HG03280 (cell line): ENCODE results near the gene MMS19.

ENCODE experiments used
- ATAC-seq: cut with Tn5 transposase; IDR thresholded peaks from one replicate; pipeline ENCODE4 v1.9.1; 2021; ENCODE audit warnings: mild to moderate bottlenecking, moderate library complexity; ENCODE audit not compliant: unreplicated experiment

MMS19 gene, protein sequence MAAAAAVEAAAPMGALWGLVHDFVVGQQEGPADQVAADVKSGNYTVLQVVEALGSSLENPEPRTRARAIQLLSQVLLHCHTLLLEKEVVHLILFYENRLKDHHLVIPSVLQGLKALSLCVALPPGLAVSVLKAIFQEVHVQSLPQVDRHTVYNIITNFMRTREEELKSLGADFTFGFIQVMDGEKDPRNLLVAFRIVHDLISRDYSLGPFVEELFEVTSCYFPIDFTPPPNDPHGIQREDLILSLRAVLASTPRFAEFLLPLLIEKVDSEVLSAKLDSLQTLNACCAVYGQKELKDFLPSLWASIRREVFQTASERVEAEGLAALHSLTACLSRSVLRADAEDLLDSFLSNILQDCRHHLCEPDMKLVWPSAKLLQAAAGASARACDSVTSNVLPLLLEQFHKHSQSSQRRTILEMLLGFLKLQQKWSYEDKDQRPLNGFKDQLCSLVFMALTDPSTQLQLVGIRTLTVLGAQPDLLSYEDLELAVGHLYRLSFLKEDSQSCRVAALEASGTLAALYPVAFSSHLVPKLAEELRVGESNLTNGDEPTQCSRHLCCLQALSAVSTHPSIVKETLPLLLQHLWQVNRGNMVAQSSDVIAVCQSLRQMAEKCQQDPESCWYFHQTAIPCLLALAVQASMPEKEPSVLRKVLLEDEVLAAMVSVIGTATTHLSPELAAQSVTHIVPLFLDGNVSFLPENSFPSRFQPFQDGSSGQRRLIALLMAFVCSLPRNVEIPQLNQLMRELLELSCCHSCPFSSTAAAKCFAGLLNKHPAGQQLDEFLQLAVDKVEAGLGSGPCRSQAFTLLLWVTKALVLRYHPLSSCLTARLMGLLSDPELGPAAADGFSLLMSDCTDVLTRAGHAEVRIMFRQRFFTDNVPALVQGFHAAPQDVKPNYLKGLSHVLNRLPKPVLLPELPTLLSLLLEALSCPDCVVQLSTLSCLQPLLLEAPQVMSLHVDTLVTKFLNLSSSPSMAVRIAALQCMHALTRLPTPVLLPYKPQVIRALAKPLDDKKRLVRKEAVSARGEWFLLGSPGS

DNA sequence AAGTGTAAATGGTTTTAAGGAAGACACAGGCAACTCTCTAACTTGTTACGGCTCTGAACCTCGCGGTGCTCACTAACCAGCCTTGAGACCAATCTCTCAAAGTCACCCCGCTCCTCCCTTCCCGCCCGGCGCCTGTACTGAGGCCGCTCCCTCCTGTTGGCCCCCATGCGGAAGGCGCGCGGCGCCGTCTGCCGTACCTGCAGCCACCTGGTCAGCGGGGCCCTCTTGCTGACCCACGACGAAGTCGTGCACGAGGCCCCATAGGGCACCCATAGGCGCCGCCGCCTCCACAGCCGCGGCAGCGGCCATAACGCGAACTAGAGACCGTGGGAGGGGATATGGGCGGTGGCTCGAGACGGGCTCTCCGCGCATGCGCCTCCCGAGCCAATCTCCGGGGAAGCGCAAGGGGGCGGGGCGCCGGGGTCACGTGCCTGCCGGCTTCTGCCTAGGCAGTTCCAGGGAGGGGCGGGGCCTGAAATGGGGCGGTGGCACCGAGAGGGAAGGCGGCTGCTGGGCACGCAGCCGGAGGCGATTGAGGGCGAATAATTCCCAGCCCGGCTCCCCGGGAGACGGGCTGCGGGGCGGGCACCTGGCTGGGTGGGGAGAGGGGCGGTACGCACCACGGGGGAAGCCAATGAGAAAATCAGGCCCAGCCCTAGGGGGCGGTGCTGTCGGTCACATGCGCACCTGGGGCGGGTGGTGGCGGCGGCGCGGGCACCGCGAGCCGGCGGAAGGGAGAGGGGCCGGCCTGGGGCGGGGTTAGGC is at the start of gene MMS19:
Gene MMS19, minus strand, starts transcription at position 347 of the 765 bp plus-strand sequence. Its CDS starts 38 bp downstream, at position 309.
- ATAC-seq = peak; percentile 93

DNA sequence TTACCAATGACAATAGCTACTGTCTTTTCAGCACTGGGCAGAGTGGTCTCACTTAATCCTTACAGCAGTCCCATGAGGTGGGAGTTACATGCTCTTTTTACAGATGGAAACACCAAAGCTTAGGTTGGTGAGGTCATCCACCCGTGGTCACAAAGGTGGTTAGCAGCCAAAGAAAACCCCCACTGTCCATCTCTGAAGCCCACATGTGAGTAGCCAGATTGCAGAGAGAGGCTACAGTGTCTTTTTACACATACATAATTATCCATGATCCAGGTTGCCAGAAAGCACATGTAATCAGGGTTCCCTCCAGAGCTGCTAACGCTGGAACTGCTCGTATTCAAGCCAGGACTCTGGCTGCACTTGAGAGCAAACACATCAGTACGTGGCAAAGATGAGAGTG is 49.7 kb upstream of the MMS19 start:
- no peak for ATAC-seq

DNA sequence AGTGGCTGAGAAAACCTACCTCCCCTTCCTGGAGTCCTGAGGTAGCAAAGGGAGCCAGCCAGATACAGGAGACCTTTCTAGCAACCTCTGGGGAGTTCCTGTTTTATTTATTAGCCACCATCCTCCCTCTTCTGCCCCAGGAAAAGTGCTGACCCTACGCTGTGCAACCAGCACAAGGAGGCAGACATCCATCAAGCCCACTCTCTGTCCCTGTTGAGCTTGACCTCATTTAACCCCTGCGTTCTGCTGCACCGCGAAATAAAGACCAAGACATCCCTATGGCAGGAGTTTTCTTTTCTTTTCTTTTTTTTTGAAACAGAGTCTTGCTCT is 49.0 kb upstream of the MMS19 start:
- no peak for ATAC-seq

DNA sequence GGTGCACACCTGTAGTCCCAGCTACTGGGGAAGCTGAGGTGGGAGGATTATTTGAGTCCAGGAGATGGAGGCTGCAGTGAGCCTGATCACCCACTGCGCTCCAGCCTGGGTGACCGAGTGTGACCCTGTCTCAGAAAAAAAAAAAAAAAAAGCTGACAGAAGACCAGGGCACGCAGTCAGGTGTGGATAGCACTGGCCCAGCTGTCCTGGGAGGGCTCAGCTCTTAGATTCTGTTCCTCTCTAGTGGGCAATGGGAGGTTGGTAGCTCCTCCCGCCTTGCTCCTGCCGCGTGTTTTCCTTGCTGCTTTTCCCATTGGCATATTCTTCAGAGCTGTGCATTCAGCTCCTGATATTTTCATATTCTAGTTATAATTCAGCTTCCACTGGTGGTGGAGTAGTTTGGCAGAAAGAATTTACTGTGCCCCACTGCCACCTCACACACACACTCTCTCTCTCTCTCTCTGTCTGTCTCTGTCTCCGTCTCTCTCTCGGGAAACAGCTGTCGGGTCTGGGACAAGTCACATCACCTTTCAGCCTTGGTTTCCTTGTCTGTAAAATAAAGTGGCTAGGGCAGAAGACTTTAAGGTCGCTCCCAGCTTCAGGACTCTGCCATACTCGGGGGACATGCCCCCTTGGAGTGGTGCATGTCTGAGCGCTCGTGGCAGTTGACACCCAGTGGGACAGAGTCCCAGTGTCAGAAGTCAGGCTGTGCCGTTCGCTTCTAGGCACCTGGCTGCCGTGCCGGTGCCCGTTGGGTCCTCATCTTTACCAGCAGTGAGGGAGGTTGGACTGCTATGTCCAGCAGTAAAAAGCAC is 48.4 kb upstream of the MMS19 start:
- no peak for ATAC-seq

DNA sequence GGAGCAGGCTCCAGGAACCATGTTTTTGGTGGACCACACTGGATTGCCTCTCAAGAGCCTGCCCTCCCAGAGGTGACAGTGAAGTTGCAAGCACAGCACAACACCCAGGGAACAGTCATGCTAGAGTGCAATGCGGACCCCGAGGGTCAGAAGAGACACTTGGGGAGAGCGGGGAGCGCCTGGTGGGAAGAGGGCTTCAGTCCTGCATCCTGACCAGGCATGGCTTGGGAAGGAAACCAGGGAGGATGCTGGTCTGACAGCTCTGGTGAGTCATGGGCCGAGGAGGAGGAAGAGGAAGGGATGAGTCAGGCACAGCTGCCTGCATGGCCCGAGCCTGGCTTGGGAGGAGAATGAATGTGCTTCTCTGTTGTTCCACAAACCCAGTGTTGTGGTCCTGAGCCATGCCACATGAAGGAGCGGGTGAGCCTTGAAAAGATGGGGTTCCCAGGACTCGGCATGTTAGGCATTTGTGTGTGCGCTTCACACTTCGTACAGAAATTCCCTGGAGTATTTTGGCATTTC is 44.9 kb upstream of the MMS19 start:
- ATAC-seq = no peak

DNA sequence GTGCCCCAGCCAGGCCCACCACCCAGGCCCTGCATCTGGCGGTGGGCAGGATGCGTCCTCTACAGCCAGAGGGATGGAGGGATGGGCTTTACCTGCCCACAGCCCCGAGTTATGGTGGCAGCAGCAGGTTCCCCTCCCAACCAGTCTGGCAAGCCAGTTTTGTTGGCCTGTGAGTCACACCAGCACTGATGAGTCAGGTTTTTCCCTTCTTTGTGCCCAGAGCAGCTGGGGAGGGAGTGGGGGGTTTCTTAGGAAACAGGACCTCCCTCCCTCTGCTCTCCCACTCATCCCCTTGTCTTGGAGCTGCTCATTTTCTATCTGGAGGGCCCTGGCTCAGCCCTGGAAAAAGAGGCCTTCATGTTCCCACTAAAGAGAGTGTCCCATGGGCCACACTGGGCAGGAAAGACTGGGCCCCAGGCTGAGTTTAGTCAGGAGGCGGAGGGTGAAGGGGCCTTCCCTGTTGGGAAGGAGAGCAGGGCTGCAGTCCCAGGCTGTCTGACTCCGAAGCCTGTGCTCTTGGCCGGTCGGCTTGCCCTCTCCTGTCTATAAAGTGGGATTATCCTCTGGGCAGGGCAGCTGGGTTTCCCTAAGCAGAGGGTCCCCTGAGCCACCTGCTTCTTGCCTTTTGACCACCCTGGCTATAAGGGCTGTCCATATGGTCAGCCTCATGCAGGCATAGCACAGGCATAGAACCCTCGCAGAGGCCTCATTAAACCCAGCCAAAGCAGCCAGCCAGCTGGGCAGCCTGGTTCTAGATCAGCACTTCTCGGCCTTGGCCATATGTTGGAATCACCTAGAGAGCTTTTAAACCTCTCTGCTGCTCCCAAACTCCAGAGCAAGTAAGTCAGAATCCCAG is 44.2 kb upstream of the MMS19 start:
- no peak for ATAC-seq

DNA sequence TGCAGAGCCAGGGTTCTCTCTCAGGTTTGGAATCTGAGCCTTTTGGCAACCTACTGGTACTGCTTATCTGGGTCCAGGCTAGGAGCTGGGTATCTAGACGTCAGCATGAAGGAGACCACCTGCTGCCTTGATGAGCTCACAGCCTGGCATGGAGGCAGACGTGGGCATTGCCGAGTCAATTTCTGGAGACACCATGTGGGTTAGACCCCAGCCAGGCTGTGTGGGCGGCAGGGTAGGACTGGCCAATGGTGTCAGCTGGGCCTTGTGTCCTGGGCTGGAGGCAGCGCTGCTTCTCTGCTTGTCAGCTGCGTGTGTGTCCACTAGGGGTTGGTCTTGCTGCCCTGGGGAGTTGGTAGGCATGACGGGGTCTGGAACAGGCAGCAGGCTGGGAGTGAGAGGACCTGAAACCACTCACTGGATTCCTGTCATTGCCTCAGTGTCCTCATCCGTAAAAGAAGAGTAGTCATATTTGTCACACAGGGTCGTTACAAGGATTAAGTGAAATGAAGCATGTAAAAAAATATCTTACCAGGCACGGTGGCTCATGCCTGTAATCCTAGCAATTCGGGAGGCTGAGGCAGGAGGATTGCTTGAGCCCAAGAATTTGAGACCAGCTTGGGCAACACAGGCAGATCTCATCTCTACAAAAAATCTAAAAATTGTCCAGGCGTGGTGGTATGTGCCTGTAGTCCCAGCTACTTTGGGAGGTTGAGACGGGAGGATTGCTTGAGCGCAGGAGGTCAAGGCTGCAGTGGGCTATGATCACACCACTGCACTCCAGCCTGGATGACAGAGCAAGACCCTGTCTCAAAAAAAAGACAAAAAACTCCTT is 42.7 kb upstream of the MMS19 start:
- no peak for ATAC-seq

DNA sequence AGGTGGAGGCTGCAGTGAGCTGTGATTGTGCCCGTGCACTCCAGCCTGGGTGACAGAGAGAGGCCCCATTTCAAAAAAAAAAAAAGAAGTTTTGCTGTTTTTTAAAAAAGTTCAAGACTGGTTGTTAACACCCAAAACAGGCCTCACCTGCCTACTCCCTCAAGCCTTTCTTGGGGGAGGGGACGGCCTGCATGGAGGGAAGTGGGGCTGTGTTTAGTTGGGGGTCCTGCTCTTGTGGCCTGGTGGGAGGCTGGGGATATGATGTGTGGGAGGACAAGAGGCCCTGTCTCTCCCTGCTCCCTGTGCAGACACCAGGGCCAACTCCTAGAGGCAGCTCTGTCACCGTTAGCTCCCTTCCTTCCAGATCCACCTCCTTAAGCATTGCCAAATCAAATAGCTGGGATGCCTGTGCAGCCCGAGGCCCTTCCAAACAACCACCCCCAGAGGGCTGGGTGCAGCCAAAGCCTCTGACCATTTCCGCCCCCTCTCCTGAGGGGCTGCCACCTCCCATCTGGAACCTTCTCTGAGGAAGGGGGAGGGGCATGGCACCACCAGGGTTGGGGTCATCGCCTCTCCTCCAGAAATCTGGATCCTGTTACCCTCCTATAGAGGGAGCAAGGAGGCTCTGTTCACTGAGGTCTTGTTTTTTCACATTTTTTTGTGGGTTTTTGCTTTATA is 41.4 kb upstream of the MMS19 start:
- no peak for ATAC-seq

DNA sequence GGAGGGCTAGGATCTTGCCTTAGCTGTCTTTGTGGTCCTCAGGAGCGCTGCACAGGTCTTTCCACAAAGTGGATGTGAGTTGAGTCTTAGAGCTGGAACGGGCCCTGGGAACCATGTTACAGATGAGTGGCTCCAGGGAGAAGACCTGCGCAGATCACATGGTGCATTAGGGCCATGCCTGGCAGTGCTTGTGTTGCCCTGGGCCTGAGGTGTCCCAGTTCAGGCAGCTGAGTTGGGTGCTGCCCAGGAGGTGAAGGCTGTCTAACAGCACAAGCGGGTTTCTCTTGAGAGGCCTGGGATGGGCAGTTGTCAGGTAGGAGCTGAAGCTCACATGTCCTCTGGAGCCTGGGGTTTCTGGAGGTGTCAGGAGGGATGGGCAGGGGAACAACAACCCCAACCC is 40.6 kb upstream of the MMS19 start:
- ATAC-seq = no peak

DNA sequence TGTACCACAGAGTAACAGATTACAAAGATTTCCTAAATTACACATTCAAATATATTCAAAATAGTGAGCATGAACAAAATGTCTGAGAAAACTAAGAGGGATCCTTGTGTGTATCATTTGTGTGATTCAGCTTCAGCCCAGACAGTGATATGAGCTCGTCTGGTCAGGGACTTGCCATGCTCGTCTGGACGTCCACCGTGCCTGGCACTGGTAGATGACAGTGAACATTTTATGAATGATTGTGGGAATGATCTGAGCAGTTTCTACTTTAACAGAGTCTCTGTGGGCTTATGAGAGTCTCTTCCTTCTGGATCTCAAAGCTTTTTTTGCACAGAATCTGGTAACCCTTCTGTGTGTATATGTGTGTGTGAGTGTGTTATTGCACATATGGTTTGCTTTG is 40.2 kb upstream of the MMS19 start:
- ATAC-seq = no peak

DNA sequence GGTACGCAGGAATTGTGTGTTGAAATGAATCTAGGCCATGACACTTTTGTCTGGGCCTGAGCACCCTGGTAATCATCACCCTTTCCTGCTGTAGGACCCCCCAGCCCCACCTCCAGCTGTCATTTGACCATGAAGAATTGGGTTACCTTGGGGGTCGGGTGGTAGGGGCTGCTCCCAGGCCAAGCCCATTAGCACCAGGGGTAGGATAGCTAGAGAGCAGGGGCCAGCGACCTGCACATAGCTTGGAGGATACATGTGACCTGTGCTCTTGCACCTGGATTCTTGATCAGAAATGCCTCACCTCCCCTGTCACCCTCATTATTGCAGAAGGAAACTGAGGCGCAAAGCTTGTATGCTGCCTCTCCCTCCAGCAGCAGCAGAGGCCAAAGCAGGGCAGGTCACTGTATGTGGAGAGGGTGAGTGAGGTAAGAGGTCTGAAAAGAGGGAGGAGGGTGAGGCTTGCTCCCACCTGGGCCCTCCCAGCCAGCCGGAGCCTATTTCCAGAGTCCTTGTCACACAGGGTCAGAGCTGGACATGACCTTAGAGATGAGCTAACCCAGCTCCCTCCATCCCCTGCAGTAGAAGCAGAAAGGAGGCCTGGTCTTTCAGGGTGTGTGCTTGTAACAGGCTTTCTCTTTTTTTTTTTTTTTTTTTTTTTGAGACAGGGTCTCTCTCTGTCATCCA is 39.1 kb upstream of the MMS19 start:
- ATAC-seq = no peak

DNA sequence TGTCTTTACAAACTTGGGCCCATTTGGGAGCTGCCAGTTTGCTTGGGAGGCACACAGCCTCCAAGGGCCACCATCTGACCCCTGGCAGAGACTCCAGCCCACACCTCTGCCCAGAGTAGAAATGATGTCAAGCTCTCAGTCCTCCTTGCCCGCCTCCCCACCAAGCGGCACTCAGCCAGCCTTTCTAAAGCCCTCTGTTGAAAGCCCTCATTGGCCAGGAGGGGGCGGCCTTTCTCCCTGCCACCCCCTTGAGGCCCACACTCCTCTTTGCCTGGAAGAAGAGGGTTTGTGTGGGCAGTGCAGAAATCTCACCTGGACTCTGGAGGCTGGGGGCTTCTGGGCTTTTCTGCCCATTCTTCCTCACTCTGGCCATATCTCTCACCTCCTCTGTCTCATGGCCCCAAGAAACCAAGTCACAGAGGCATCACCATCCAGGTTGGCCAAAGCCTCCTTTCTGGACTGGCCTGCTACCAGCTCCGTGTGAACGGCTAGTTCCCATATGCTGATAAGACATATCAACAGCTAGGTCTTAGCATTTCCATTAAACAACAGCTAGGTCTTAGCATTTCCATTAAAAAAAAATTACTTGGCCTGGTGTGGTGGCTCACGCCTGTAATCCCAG is 36.6 kb upstream of the MMS19 start:
- ATAC-seq = no peak

DNA sequence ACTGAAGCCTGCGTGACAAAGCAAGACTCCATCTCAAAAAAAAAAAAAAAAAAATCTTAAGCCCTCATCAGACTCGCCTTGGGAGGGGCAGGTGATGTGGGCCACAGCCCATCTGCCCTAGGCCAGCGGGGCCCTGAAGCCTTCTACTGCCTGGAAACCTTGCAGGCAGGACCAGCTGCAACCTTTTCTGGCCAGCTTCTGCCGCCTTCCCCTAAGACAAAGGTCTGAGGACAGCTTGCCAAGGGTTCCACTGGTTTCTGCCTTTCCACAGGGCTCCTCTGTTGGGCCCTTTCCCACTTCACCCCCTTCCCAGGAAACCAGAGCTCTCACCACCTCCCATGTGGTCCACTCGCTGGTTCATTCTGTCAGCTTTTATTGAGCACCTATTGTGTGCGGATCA is 35.7 kb upstream of the MMS19 start:
- no peak for ATAC-seq

DNA sequence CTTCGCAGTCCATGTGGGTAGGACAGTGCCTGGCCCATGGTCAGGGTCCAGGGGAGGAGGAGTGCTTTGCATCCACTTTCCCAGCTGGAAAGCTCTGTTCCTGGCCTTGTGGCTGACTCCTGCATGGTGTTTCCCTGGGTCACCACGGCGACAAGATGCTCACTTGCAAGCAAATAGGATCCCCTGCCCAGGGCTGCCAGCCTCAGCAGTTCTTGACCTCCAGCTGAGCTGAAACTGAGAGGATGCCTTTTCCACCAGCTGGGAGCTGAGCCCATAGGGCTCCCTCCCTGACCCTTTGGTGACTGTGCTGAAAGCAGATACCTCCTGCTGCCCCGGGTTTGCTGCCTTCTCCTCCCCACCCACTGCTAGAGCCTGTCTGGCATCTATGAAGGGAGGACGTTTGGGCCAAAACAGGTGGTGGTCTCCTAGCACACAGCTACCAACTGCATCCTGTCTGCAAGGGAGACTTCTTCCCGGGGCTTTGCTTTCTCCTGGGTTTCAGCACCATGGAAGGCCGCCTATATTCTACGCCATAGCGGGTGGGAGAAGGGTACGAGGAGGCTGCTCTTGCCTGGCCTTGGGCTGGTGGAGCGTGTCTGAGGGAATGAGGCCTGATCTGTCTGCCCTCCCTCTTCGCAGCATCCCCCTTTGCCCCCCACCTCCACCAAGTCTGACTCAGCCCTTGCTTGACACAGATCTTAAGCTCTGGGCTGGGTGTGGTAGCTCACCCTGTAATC is 34.9 kb upstream of the MMS19 start:
- ATAC-seq = no peak

DNA sequence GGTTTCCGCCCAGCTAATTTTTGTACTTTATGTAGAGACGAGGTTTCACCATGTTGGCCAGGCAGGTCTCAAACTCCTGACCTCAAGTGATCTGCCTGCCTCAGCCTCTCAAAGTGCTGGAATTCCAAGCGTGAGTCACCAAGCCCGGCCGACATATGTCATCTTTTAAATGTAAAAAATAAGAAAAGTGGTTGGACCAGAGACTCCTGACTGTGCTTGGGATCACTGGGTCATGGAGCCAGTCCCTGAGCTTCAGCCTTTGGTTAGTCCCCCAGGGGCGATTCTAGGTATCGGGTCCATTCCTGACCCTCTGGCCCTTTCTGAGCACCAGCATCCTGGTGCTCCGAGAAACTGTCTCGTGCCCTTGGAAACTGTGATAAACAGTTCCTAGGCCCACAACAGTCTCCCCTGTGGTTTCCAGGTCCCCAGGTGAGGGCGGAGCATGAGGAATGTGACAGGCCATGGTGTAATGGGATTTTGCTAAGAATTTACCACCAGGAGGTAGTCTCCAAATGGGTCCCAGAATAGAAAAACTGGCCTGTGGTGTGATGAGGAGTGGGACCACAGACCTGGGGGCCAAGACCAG is 33.3 kb upstream of the MMS19 start:
- ATAC-seq = no peak
